Activated CD8-positive, alpha-beta memory T cell treated with anti-CD3 and anti-CD28 coated beads for 48 hours (primary cell): ENCODE data around the gene RNPEP.
"Not testable (repeated sequence)": the region's sequence is repeated elsewhere in the genome, so short reads cannot be mapped to it uniquely, and the experiment has no call there.

ENCODE experiments used
- DNase-seq, 3 experiments: peaks; one replicate each; pipeline ENCODE4 v3.0.0-alpha.2; 2020; ENCODE audit warnings: low read depth in 2 of 3, low spot score in 2 of 3

Gene RNPEP

GRCh38 chr1:202009326-202010179, 27.1 kb downstream of the RNPEP start:
- DNase-seq = peak; percentile 17 to 68 (median 19)

- no peak for DNase-seq
Observed at GRCh38 chr1:202010180-202011015, 27.9 kb downstream of the RNPEP start, which contains the start of gene ELF3. ELF3 (plus strand) TSS chr1:202010587; CDS start chr1:202011137, 550 bp downstream.

- no peak for DNase-seq
Observed at GRCh38 chr1:202011994-202012393, 29.5 kb downstream of the RNPEP start.

- no peak for DNase-seq
Observed at GRCh38 chr1:202012544-202013478, 30.4 kb downstream of the RNPEP start.

- DNase-seq = no peak
Observed at GRCh38 chr1:202013603-202014002, 31.2 kb downstream of the RNPEP start.

GRCh38 chr1:202014060-202014459, 31.6 kb downstream of the RNPEP start:
- no peak for DNase-seq

GRCh38 chr1:202014915-202015661, 32.6 kb downstream of the RNPEP start:
- no peak for DNase-seq

GRCh38 chr1:202015662-202015937, 33.2 kb downstream of the RNPEP start:
- no peak for DNase-seq

GRCh38 chr1:202016022-202016810, 33.8 kb downstream of the RNPEP start:
- no peak for DNase-seq

GRCh38 chr1:202016811-202017748, 34.6 kb downstream of the RNPEP start:
- no peak for DNase-seq

- no peak for DNase-seq
Observed at GRCh38 chr1:202017749-202018467, 35.5 kb downstream of the RNPEP start.

- no peak for DNase-seq
Observed at GRCh38 chr1:202018468-202019234, 36.2 kb downstream of the RNPEP start.

- DNase-seq = not testable (repeated sequence)
Observed at GRCh38 chr1:202019235-202019558, 36.7 kb downstream of the RNPEP start.

- DNase-seq = no peak
Observed at GRCh38 chr1:202023001-202023433, 40.6 kb downstream of the RNPEP start.

- DNase-seq = no peak
Observed at GRCh38 chr1:202029171-202029665, 46.8 kb downstream of the RNPEP start.

GRCh38 chr1:202029727-202030126, 47.3 kb downstream of the RNPEP start:
- no peak for DNase-seq

GRCh38 chr1:202031796-202032195, 49.3 kb downstream of the RNPEP start:
- no peak for DNase-seq
